T-cell (primary cell): ENCODE data around the gene HIP1. TPM values are rescaled to one million over a fixed set of nuclear protein-coding genes. Genes with fewer than 3 reads are reported as not detected.
"Not testable (repeated sequence)": the region's sequence is repeated elsewhere in the genome, so short reads cannot be mapped to it uniquely, and the experiment has no call there.

Experiments
- ATAC-seq, 4 experiments: fragments of 200-7000 bp in 3 of 4; fragments of 150-1000 bp in 1 of 4; cut with Tn5 transposase; replicated peaks in 1 of 4; 1 replicate in 3 of 4; 2 replicates in 1 of 4; pipeline ENCODE4 v1.10.0; 2021; ENCODE audit warnings: moderate library complexity in 3 of 4, mild to moderate bottlenecking in 2 of 4, moderate number of reproducible peaks in 1 of 4
- CTCF ChIA-PET, 2 donors: fragments of 300-600 bp; sonication (Branson Sonifier 250); formaldehyde crosslinking; loops; one replicate each; lab custom pipeline; 2022; ENCODE audit warnings: antibody characterized with exemption in 2 of 2; lab: Charles Lee
- POLR2A ChIA-PET, 2 donors: fragments of 300-600 bp; sonication (Branson Sonifier 250); formaldehyde crosslinking; loops; one replicate each; lab custom pipeline; 2022; ENCODE audit warnings: antibody characterized with exemption in 2 of 2; lab: Charles Lee
- DNase-seq, 35 experiments: peaks; one replicate each; pipeline versions ENCODE4 v3.0.0 to v3.0.0-alpha.2; 2013 to 2023
- H3K27ac ChIP-seq: one replicate; pipeline ENCODE4 v1.5.1; 2013; ENCODE audit warnings: low read length
- H3K27me3 ChIP-seq, 2 experiments: replicated peaks in 1 of 2; 1 replicate in 1 of 2; 2 replicates in 1 of 2; pipeline versions ENCODE4 v1.6.1 to v1.7.0; 2013; ENCODE audit warnings: low read length in 1 of 2, mixed read lengths in 1 of 2; ENCODE audit not compliant: control insufficient read depth in 2 of 2, insufficient read depth in 2 of 2; ENCODE audit errors: extremely low read depth in 1 of 2
- H3K36me3 ChIP-seq, 2 donors: 1 replicate in 1 of 2; 2 replicates in 1 of 2; pipeline versions ENCODE4 v1.6.1 to v1.7.0; 2013; ENCODE audit warnings: low read length in 1 of 2; ENCODE audit not compliant: control insufficient read depth in 2 of 2, insufficient read depth in 1 of 2; ENCODE audit errors: extremely low read depth in 1 of 2
- H3K4me1 ChIP-seq, 2 experiments: 1 replicate in 1 of 2; 2 replicates in 1 of 2; pipeline versions ENCODE4 v1.6.1 to v1.7.0; 2013; ENCODE audit warnings: low read length in 2 of 2, mixed read lengths in 1 of 2; ENCODE audit not compliant: insufficient read depth in 2 of 2, control insufficient read depth in 1 of 2; ENCODE audit errors: extremely low read depth in 1 of 2
- H3K4me3 ChIP-seq, 2 donors: 1 replicate in 1 of 2; 2 replicates in 1 of 2; pipeline versions ENCODE4 v1.5.1 to v1.7.0; 2013; ENCODE audit warnings: mild to moderate bottlenecking in 2 of 2, low read length in 1 of 2, moderate library complexity in 1 of 2; ENCODE audit not compliant: control insufficient read depth in 1 of 2; ENCODE audit errors: extremely low read depth in 1 of 2
- H3K9me3 ChIP-seq: 2 replicates; pipeline ENCODE4 v1.7.0; 2013
- H3K27ac Mint-ChIP-seq, 2 donors: one replicate each; pipeline ENCODE4 v1.8.0; 2020 to 2021; ENCODE audit warnings: mild to moderate bottlenecking in 2 of 2, mixed read lengths in 2 of 2
- H3K27me3 Mint-ChIP-seq, 2 donors: one replicate each; pipeline ENCODE4 v1.8.0; 2021 to 2022; ENCODE audit warnings: mixed read lengths in 2 of 2
- H3K36me3 Mint-ChIP-seq: one replicate; pipeline ENCODE4 v1.8.0; 2021; ENCODE audit warnings: mixed read lengths
- H3K4me1 Mint-ChIP-seq, 3 donors: one replicate each; pipeline ENCODE4 v1.8.0; 2020 to 2022; ENCODE audit warnings: mixed read lengths in 3 of 3, mild to moderate bottlenecking in 1 of 3
- H3K4me3 Mint-ChIP-seq, 3 donors: one replicate each; pipeline ENCODE4 v1.8.0; 2020 to 2022; ENCODE audit warnings: mild to moderate bottlenecking in 3 of 3, mixed read lengths in 3 of 3, moderate library complexity in 3 of 3
- H3K9me3 Mint-ChIP-seq, 3 donors: one replicate each; pipeline ENCODE4 v1.8.0; 2020 to 2022; ENCODE audit warnings: mixed read lengths in 3 of 3
- WGBS: methylation state at CpG from one replicate; pipeline ENCODE4 v1.1.5; 2013; ENCODE audit warnings: missing lambda C conversion rate; ENCODE audit not compliant: insufficient coverage; 5-methylcytosine and 5-hydroxymethylcytosine counted together
- total RNA-seq, 35 experiments: library from RNA in 6 of 35; stranded (reverse) in 6 of 35; fragments of 120-200 nt in 1 of 35; gene quantifications; one replicate each; pipeline versions ENCODE4 v1.2.1 to v1.2.4 and lab custom pipeline; 2013 to 2026

Gene HIP1
- total RNA-seq, 5 donors from 2014 or later (not counting 1 experiment from before 2014, with no cell fraction given): 3.2 to 8.4 (median 3.6) TPM

DNA sequence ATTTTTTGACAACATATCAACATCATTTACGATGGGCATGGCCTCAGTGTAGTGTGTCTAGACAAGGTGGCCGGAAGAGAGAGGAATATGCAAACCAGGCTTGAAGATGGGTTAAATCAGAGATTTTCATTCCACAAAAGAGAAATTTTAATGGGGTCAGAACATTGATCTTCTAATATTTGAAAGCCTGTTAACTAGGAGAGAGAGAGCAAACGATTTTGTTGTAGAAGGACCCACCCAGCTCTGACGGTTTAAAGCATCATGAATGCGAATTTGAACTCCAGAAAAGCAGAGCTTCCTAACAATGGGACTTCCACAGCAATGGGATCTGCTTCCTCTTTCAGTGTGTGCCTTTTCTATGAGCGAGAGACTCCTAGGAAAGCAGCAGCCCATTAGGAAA lies 246.7 kb downstream of the HIP1 start, which contains the start of gene SPDYE5:
TSS of gene SPDYE5 (plus strand) at position 301 of the 400 bp plus-strand sequence. CDS start 1,728 bp downstream, outside the sequence.
- H3K4me1 Mint-ChIP-seq, ATAC-seq, H3K9me3 ChIP-seq, H3K27ac ChIP-seq, H3K27ac Mint-ChIP-seq, DNase-seq, H3K9me3 Mint-ChIP-seq, H3K27me3 Mint-ChIP-seq, H3K4me1 ChIP-seq, H3K4me3 Mint-ChIP-seq, H3K4me3 ChIP-seq, H3K36me3 Mint-ChIP-seq, POLR2A ChIA-PET, CTCF ChIA-PET, H3K27me3 ChIP-seq, H3K36me3 ChIP-seq: not testable (repeated sequence)
- no CpG with 5 or more reads among the region's 6 CpGs for WGBS

DNA sequence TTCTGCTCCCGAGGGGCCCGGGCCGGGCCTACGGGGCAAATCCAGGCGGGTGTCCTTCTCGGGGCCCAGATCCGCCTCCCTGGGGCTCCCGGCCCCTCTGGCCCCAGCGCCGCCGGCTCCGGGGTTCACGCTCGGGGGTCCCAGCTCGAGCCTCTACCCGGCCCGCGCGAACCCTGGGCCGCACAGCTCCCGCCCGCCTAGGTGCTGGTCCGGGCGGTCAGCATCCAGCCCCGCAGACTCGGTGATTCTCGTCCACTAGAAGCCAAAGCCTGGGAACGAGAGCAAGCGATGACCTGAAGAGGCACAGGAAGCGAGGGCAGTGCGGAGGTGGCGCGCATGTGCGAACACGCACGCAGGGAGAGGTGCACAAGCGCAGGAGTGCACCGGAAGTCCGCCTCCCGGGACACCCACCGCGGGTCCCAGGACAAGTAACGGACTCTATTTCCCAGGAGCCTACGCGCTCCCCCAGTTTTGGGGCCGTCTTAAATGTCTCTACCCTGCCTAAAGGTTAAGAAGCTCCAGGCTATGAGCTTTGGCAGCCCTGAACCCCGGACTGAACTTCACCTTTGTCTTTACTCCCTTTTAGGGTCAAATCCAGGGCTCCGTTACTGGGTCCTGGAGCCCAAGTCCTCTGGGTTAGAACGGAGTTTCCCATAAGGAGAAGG lies 252.6 kb downstream of the HIP1 start, which contains the start of gene POM121C:
TSS of gene POM121C (minus strand) at position 321 of the 665 bp plus-strand sequence. CDS start 44,803 bp downstream, outside the sequence.
- WGBS: 0% methylated on average over 46 of the region's 49 CpGs
- not testable (repeated sequence) for H3K9me3 Mint-ChIP-seq, H3K4me1 ChIP-seq, H3K36me3 ChIP-seq, H3K27me3 Mint-ChIP-seq, H3K36me3 Mint-ChIP-seq, H3K27ac ChIP-seq, H3K27me3 ChIP-seq, H3K9me3 ChIP-seq
- ChIA-PET CTCF (interaction anchor here in 1 of 2 donors (0.6 kb wide), 1 partner anchor 44 kb away, joined by 4 read pairs; no protein-coding TSS in a partner anchor), POLR2A (interaction anchor here in 1 of 2 donors (0.6 to 0.7 kb wide), 2 partner anchors 52 to 424 kb away, joined by 3 read pairs; no protein-coding TSS in a partner anchor)
- H3K4me3 Mint-ChIP-seq: peak within 1 kb of the TSS; percentile 87 to 88 (median 87)
- H3K4me1 Mint-ChIP-seq: peaks cover 11 to 25% (median 21%) of the 10 kb centered on the region in 3 donors
- peak within 1 kb of the TSS; percentile 69 to 71 for H3K4me3 ChIP-seq
- peak; percentile 99 to 100 (median 100) for ATAC-seq
- DNase-seq: peak; percentile 67 to 90 (median 78)
- H3K27ac Mint-ChIP-seq: peak within 1 kb of the TSS; percentile 70 to 85

DNA sequence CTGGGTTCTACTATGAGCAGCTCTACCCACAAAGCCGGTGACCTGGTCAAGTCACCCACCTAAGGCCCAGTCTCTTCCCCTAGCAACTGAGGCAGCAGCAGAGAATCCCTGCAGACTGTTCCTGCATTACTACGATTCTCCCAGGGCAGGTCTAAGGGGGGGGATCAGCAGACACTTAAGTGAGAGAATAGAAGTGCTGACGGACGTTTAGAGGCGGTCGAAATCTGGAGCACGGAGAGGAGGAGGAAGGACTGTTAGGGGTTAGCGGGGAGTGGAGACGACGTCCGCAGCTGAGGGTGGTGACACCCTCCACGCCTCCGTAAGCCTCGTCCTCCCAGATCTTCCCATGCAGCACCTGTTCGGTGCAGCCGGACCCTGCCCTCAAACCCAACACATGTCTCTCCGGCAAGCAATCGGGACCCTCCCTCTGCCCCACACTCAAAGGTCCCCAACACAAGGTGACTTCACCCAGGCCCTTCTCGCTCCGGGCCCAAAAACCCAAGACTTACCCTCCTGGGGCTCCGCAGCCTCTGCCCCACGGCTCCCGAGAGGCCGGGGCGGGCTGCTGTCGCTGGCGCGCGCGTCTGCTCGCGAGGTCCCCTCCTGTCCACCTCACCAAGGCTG lies 253.3 kb downstream of the HIP1 start:
- peak in 5 of 35 experiments; percentile 2 to 15 (median 4) for DNase-seq
- H3K27ac ChIP-seq, H3K36me3 ChIP-seq, H3K27me3 Mint-ChIP-seq, CTCF ChIA-PET, H3K27me3 ChIP-seq, H3K4me1 ChIP-seq, H3K9me3 Mint-ChIP-seq, POLR2A ChIA-PET, H3K36me3 Mint-ChIP-seq, H3K9me3 ChIP-seq: not testable (repeated sequence)
- WGBS: 3% methylated on average over 15 of the region's 32 CpGs
- H3K4me3 Mint-ChIP-seq: peak overlapping the region; percentile 87 to 88 (median 87)
- H3K27ac Mint-ChIP-seq: peak overlapping the region; percentile 43 to 85
- peaks cover 11 to 25% (median 21%) of the 10 kb centered on the region in 3 donors for H3K4me1 Mint-ChIP-seq
- ATAC-seq: peak in 2 of 4 experiments; percentile 28 to 30
- H3K4me3 ChIP-seq: peak overlapping the region; percentile 69 to 71

Other genes with a start within 250 kb of the HIP1 start
- gene SPDYE5, start 246.6 kb downstream of the HIP1 start, total RNA-seq: under 1 TPM in 2 of 5 donors, not detected in 3; 0.23 to 0.30 TPM
- gene CCL26, start 33.3 kb upstream of the HIP1 start, total RNA-seq: not detected
- not detected for gene CCL24, start 74.9 kb upstream of the HIP1 start, total RNA-seq
- gene RHBDD2, start 140.1 kb upstream of the HIP1 start, total RNA-seq: 100 to 1,000 TPM in 1 of 5 donors, 10 to 100 TPM in 4; 46.7 to 110 (median 59.4) TPM
- 10 to 100 TPM; 41.1 to 83.3 (median 58.8) TPM for gene POR, start 176.2 kb upstream of the HIP1 start, total RNA-seq